Nephron (organoid): ENCODE results near the gene HTR5A.

ENCODE experiments used
- H3K27ac Mint-ChIP-seq, 3 experiments: 2 replicates each; pipeline ENCODE4 v1.8.0; 2020; ENCODE audit warnings: mixed read lengths in 3 of 3, mild to moderate bottlenecking in 2 of 3, moderate library complexity in 1 of 3
- H3K27me3 Mint-ChIP-seq: 2 replicates; pipeline ENCODE4 v1.8.0; 2021; ENCODE audit warnings: low read depth, mild to moderate bottlenecking, moderate library complexity, mixed read lengths
- H3K36me3 Mint-ChIP-seq: 2 replicates; pipeline ENCODE4 v1.8.0; 2020; ENCODE audit warnings: low read depth, mixed read lengths
- H3K4me1 Mint-ChIP-seq: 2 replicates; pipeline ENCODE4 v1.8.0; 2020; ENCODE audit warnings: mixed read lengths
- H3K4me3 Mint-ChIP-seq, 3 experiments: 2 replicates each; pipeline ENCODE4 v1.8.0; 2020; ENCODE audit warnings: mild to moderate bottlenecking in 3 of 3, mixed read lengths in 3 of 3, moderate library complexity in 2 of 3
- H3K9me3 Mint-ChIP-seq: 2 replicates; pipeline ENCODE4 v1.8.0; 2020; ENCODE audit warnings: mixed read lengths
- CTCF ChIP-seq, 3 experiments: fragments of 200-600 bp; sonication (generic); IDR thresholded peaks; one replicate each; pipeline ENCODE4 v1.5.0; 2021; ENCODE audit warnings: antibody characterized with exemption in 3 of 3; ENCODE audit not compliant: unreplicated experiment in 3 of 3

Gene HTR5A

GRCh38 chr7:155093596-155093995, 23.5 kb downstream of the HTR5A start:
- no peak for TF ChIP-seq CTCF (IDR thresholded peaks at IDR 0.05; ENCODE audit: unreplicated experiment in 3 of 3)
- Mint-ChIP-seq H3K27me3 (peaks cover 6% of the 10 kb centered on the region), H3K4me3 (no peak overlapping the region), H3K4me1 (no peaks in the 10 kb centered on the region), H3K36me3 (no peaks in the 10 kb centered on the region), H3K27ac (no peak overlapping the region), H3K9me3 (peaks cover 2% of the 10 kb centered on the region)

- H3K36me3 Mint-ChIP-seq: no peaks in the 10 kb centered on the region
- H3K27ac Mint-ChIP-seq: no peak overlapping the region
- H3K27me3 Mint-ChIP-seq: peaks cover 10% of the 10 kb centered on the region
- no peak overlapping the region for H3K4me3 Mint-ChIP-seq
- no peaks in the 10 kb centered on the region for H3K4me1 Mint-ChIP-seq
- TF ChIP-seq CTCF (IDR thresholded peaks at IDR 0.05; ENCODE audit: unreplicated experiment in 3 of 3): no peak
- H3K9me3 Mint-ChIP-seq: peaks cover 2% of the 10 kb centered on the region
Observed at GRCh38 chr7:155094636-155095135, 24.6 kb downstream of the HTR5A start.

GRCh38 chr7:155097338-155097737, 27.2 kb downstream of the HTR5A start:
- H3K9me3 Mint-ChIP-seq: peaks cover 2% of the 10 kb centered on the region
- no peak overlapping the region for H3K27ac Mint-ChIP-seq
- H3K4me1 Mint-ChIP-seq: no peaks in the 10 kb centered on the region
- no peak overlapping the region for H3K4me3 Mint-ChIP-seq
- peaks cover 10% of the 10 kb centered on the region for H3K27me3 Mint-ChIP-seq
- H3K36me3 Mint-ChIP-seq: no peaks in the 10 kb centered on the region
- no peak for TF ChIP-seq CTCF (IDR thresholded peaks at IDR 0.05; ENCODE audit: unreplicated experiment in 3 of 3)

GRCh38 chr7:155103839-155104238, 33.7 kb downstream of the HTR5A start:
- H3K9me3 Mint-ChIP-seq: no peaks in the 10 kb centered on the region
- peaks cover 12% of the 10 kb centered on the region for H3K27me3 Mint-ChIP-seq
- H3K27ac Mint-ChIP-seq: no peak overlapping the region
- no peak for TF ChIP-seq CTCF (IDR thresholded peaks at IDR 0.05; ENCODE audit: unreplicated experiment in 3 of 3)
- no peaks in the 10 kb centered on the region for H3K36me3 Mint-ChIP-seq
- no peak overlapping the region for H3K4me3 Mint-ChIP-seq
- no peaks in the 10 kb centered on the region for H3K4me1 Mint-ChIP-seq

- Mint-ChIP-seq H3K9me3 (no peaks in the 10 kb centered on the region), H3K27ac (no peak overlapping the region), H3K4me3 (no peak overlapping the region), H3K36me3 (no peaks in the 10 kb centered on the region), H3K4me1 (peaks cover 3% of the 10 kb centered on the region), H3K27me3 (peaks cover 14% of the 10 kb centered on the region)
- no peak for TF ChIP-seq CTCF (IDR thresholded peaks at IDR 0.05; ENCODE audit: unreplicated experiment in 3 of 3)
Observed at GRCh38 chr7:155104913-155105312, 34.8 kb downstream of the HTR5A start.

- no peak for TF ChIP-seq CTCF (IDR thresholded peaks at IDR 0.05; ENCODE audit: unreplicated experiment in 3 of 3)
- peaks cover 22% of the 10 kb centered on the region for H3K27me3 Mint-ChIP-seq
- no peaks in the 10 kb centered on the region for H3K36me3 Mint-ChIP-seq
- no peaks in the 10 kb centered on the region for H3K9me3 Mint-ChIP-seq
- H3K27ac Mint-ChIP-seq: no peak overlapping the region
- H3K4me1 Mint-ChIP-seq: peaks cover 3% of the 10 kb centered on the region
- H3K4me3 Mint-ChIP-seq: no peak overlapping the region
Observed at GRCh38 chr7:155106356-155106755, 36.2 kb downstream of the HTR5A start.
